ENCODE data around the gene PRND.
"Not testable (repeated sequence)": the region's sequence is repeated elsewhere in the genome, so short reads cannot be mapped to it uniquely, and the experiment has no call there.

PRND gene

DNA sequence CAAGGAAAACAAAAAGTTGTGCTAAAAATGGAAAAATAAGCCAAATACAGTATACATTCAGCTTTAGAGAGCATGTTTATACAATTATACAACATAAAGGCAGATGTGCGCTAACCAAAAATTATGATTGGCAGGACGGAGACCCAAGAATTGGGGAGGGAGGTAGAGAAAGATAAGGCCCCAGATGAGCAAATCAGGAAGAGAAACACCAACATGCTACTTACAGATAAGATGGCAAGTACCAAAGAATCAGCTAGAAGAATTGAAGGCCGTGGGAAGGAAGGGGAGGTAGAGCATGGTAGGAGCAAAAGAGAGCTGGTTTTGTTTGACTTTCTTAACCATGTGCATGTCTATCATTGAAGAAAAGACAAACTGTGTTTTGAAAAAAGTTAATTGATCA, 45.4 kb downstream of the PRND start:
- no peak for DNase-seq (ENCODE audit: low read depth)
- no peak overlapping the region for H3K4me3 ChIP-seq (ENCODE audit: low read depth, low read length)
- TF ChIP-seq, protein P1, sequence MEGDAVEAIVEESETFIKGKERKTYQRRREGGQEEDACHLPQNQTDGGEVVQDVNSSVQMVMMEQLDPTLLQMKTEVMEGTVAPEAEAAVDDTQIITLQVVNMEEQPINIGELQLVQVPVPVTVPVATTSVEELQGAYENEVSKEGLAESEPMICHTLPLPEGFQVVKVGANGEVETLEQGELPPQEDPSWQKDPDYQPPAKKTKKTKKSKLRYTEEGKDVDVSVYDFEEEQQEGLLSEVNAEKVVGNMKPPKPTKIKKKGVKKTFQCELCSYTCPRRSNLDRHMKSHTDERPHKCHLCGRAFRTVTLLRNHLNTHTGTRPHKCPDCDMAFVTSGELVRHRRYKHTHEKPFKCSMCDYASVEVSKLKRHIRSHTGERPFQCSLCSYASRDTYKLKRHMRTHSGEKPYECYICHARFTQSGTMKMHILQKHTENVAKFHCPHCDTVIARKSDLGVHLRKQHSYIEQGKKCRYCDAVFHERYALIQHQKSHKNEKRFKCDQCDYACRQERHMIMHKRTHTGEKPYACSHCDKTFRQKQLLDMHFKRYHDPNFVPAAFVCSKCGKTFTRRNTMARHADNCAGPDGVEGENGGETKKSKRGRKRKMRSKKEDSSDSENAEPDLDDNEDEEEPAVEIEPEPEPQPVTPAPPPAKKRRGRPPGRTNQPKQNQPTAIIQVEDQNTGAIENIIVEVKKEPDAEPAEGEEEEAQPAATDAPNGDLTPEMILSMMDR (conservative IDR thresholded peaks at IDR 0.05; ENCODE audit: low read depth, low read length): no peak

DNA sequence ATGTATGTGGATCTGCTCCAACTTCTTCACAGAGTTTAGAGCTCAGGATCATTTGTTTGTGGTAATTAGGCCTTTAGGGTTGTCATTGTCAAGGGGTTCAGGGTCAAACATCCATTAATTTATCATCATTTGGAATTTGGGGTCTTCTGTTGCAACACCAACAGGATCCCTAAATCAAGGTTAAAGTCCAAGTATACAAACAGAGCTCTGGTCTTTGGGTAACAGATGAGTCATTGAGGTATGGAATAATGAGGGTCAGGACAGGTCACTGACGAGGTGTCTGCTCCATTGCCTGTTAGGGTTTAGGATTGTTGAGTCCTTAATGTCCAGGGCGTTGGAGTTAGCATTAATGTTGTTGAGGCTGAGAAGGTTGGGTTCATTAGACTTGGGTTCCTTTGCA, 47.6 kb downstream of the PRND start:
- DNase-seq (ENCODE audit: low read depth): no peak
- TF ChIP-seq, protein P1 (conservative IDR thresholded peaks at IDR 0.05; ENCODE audit: low read depth, low read length): no peak
- H3K4me3 ChIP-seq (ENCODE audit: low read depth, low read length): no peak overlapping the region

DNA sequence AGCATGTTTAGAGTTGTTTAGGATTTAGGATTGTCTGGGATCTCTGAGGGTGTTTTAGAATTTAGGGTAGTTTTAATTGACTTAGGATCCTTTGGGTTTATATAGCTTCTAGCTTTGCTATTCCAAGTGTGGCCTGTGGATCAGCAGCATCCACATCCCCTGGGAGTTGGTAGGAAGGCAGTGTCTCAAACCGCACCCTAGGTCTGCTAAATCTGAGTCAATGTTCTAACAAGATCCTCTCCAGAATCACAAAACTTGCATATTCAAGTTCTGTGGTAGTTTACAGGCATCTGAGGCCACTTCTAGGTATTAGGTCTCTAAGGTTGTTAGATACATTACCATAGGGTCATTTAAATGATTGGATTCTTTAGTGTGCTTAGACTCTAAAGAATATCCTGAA, 48.3 kb downstream of the PRND start:
- no peak for DNase-seq (ENCODE audit: low read depth)
- no peak overlapping the region for H3K4me3 ChIP-seq (ENCODE audit: low read depth, low read length)
- TF ChIP-seq, protein P1 (conservative IDR thresholded peaks at IDR 0.05; ENCODE audit: low read depth, low read length): no peak

DNA sequence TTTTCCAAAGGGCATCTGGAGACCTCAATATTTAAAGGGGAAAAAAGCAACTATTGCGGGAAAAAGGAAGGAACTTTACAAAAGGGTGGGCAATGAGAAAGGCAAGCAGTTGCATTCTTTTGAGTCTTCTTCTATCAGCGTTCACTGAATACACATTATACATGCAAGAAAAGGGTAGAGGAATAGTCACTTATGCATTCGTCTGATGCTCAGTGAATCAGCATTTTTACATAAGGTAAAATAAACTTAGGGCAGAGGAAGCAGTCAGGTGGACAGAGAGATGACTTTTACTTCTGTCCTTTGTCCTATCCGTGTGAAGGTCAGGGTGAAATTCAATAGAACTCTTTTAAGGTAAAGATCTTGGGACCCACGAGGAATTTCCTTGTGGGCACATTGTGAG, 49.3 kb downstream of the PRND start:
- no peak for DNase-seq (ENCODE audit: low read depth)
- TF ChIP-seq, protein P1 (conservative IDR thresholded peaks at IDR 0.05; ENCODE audit: low read depth, low read length): no peak
- H3K4me3 ChIP-seq (ENCODE audit: low read depth, low read length): no peak overlapping the region

DNA sequence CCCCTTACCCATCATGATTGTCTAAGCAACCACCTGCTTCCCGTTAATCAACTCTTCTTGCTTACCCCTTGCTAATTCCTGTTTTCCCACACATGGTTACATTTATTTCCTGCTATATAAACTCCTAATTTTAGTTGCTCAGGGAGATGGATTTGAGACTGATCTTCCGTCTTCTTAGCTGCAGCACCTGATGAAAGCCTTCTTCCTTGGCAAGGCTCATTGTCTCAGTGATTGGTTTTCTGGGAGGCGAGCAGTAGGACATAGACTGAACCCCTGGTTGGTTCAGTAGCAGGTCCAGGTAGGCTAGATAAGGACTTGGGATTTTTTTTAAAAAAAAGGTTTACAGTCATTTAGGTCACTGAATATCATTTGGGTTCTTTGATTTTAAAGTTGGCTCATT, 50.4 kb downstream of the PRND start:
- no peak for DNase-seq (ENCODE audit: low read depth)
- TF ChIP-seq, protein P1 (conservative IDR thresholded peaks at IDR 0.05; ENCODE audit: low read depth, low read length): no peak
- no peak overlapping the region for H3K4me3 ChIP-seq (ENCODE audit: low read depth, low read length)

DNA sequence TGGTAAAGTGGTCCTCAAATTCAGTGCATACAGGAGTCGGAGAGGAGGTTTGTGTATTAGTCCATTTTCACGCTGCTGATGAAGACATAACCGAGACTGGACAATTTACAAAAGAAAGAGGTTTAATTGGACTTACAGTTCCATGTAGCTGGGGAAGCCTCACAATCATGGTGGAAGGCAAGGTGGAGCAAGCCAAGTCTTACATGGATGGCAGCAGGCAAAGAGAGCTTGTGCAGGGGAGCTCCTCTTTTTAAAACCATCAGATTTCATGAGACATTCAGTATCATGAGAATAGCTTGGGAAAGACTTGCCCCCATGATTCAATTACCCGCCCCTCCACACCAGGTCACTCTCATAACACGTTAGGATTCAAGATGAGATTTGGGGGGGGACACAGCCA, 51.3 kb downstream of the PRND start:
- H3K4me3 ChIP-seq (ENCODE audit: low read depth, low read length); DNase-seq (ENCODE audit: low read depth): not testable (repeated sequence)

DNA sequence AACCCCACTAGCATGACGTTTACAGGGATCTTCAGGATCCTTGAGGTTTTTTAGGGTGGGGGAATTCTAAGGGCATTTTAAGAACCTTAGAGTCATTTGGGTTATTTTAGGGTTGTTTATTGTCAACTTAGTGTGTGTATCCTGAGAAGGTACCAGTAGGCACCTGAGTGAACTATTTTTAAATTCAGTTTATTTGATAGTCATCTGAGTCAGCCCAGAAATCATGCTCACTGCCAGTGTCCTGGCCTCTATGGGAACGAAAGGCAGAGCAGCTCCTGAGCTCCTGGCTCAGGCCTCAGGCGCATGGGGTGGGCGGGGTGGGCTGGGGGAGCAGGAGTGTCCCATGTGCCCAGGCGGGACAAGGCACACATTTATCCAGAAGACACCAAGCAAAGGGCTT, 52.0 kb downstream of the PRND start:
- TF ChIP-seq, protein P1 (conservative IDR thresholded peaks at IDR 0.05; ENCODE audit: low read depth, low read length): no peak
- no peak for DNase-seq (ENCODE audit: low read depth)
- no peak overlapping the region for H3K4me3 ChIP-seq (ENCODE audit: low read depth, low read length)

DNA sequence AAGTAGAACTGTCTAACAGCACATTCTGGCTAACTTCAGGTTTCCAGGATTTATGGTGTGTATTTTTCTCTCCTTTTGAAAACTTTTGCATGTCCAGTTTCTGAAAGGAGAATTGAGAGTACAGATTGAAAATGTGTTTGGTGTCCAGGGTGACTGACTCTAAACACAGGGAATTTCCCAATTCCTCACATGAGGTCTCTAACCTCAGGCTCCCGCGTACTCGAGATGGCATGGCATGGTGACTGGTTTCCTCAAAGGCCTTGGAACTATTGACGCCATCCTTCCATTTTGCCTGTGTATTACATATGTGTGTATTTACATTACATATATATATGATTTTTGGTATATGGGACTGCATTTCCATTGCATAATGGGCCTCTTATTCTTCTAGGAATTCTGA, 52.5 kb downstream of the PRND start:
- TF ChIP-seq, protein P1 (conservative IDR thresholded peaks at IDR 0.05; ENCODE audit: low read depth, low read length): no peak
- no peak overlapping the region for H3K4me3 ChIP-seq (ENCODE audit: low read depth, low read length)
- DNase-seq (ENCODE audit: low read depth): no peak
